GM19468 (cell line): ENCODE data around the gene MIDN.

Experiments
- ATAC-seq: cut with Tn5 transposase; IDR thresholded peaks from one replicate; pipeline ENCODE4 v1.9.1; 2021; ENCODE audit warnings: mild to moderate bottlenecking, moderate library complexity, moderate number of reproducible peaks; ENCODE audit not compliant: unreplicated experiment; ENCODE audit errors: extremely low read depth

The MIDN gene

GRCh38 chr19:1256646-1257474 lies 8.5 kb downstream of the MIDN start:
- ATAC-seq = no peak

- ATAC-seq = no peak
Measured at GRCh38 chr19:1257475-1258162, 9.2 kb downstream of the MIDN start.

- ATAC-seq = no peak
Measured at GRCh38 chr19:1258163-1258492, 9.7 kb downstream of the MIDN start.

- no peak for ATAC-seq
Measured at GRCh38 chr19:1258707-1259205, 10.4 kb downstream of the MIDN start.

DNA sequence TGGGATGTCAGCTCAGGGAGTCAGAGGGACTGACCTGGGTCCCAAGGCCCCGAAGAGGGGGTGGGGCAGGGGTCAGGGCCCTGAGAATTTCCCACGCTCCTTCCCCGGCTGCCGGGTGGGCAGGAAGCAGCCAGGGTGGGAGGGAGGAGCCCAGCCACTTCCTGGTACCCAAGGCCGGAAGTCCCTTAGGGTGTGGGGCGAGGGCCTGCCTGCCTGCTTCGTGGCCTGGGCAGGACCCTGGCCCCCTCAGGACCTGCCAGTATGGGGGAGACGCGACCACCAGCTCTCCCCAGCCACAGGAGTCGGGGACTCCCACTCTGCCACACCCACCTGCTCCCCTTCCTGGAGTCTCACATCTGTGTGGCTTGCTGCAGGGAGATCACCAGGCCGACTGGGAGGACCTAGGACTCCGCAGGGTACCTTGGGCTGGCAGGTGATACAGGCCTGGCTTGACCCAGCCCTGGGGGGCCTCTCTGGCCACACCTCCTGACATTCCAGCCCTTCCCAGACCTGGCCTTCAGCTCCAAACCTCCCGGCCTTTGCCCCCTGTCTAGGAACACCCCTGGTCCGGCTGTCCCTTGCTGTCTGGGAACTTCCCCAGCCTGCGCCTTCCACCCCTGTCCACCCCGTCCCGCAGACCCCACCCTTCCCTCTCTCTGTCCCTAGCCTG lies 11.0 kb downstream of the MIDN start:
- ATAC-seq = no peak

- no peak for ATAC-seq
Measured at GRCh38 chr19:1259876-1260748, 11.7 kb downstream of the MIDN start.

DNA sequence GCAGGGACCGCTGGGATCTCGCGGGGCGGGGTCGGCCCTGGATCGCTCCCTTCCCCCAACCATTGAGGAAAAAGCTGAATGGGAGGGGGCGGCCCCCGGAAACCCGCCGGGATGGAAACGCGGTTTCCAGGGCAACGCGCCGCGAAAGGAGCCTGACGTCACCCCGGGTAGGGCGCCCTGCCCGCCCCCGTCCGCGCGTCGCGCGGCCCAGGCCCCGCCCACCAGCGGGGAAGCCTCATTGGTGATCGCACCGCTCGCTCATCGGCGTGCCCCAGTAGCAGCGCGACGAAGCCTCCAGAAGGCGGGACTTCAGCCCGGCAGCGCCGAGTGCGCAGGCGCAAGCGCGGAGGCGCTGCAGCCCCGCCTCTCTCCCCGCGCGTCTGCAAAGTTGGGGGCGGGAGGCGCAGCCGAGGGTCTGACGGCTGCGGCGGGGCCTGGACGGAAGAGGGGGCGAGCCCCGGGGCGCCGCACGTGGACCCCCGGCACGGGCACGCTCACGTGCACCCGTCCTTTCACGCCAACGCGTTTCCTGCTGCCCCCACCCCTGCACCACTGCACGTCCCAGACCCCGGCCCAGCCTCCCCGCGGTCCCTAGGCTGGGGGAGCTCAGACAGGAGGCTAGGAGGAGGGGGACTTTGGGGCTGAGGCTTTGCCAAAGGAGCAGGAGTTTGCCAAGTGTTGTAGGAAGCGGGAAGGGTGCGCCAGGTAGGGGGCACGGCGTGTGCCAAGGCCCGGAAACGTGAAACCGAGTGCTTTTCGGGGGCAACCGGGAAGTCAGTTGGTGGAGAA lies 12.6 kb downstream of the MIDN start:
- peak; percentile 61 for ATAC-seq

DNA sequence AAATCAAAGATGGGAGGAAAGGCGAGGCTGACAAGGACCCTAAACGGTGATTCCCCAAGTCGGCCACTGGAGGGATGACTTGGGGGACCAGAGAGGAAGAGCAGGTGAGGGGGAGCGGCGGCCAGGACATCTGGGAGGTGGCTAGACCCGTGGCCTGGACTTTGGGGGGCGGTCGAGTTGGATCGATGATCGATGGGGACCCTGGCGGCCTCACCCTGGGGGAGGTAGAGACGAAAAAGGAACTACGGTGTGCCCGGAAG lies 13.1 kb downstream of the MIDN start:
- ATAC-seq = no peak

DNA sequence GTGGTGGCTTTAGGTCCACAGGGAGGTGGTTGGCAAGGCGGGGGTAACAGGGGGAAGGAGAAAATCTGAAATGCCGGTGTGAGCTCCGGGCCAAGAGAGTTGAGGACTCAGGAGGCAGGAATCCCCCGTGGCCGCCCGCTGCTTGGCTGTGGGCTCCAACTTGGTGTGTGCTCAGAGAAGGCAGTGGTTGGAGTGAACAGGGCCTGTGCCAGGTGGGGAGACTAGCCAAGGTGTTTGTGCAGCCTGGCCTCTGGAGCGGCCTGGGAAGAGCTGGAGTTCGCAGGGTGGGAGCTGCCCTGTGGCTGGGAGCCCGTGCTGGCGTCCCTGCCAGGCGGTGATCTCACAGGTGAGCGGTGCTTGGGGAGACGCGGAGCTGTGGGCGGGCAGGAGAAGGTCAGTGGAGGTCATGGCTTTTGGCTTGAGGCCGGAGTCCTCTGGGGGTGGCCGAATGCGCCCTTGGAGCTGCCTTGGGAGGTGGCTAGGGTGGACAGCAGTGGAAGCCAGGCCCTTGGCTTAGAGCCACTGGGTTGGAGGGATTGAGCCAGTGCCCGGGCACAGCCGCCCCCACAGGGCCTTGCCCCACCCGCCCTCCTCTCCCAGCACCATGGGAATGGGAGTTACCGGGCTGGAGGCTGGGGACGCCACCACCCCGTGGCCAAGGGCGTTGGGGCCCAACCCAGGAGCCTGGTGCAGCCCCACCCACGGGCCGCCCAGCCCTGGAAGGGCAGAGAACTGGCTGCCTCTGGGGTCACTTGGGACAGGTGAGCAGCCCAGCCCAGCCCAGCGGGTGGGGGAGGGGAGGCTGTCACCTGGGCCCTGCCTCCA lies 13.6 kb downstream of the MIDN start:
- ATAC-seq = no peak

DNA sequence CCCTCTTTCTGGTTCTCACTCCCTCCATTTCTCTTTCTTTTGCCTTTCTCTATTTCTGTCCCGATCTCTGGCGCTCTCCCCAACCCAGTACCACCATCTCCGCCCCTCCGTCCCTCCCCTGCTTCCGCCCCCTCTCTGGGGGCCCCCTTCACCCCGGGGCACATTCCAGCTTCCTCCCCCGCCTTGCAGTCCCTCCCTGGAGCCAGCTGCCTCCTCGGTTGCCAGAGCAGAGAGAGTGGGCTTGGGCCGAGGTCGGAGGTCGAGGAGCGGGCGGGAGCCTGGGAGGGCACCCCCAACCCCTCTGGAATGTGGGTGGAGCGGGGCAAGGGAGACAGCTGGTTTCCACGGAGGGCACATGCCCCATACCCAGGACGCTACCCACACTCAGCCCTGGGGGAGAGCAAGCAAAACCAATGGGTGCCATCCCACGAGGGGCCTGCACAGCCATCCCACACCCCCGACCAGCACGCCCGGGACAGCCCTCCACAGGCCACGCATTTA lies 14.3 kb downstream of the MIDN start:
- no peak for ATAC-seq

GRCh38 chr19:1263188-1263587 lies 14.8 kb downstream of the MIDN start:
- ATAC-seq = no peak

DNA sequence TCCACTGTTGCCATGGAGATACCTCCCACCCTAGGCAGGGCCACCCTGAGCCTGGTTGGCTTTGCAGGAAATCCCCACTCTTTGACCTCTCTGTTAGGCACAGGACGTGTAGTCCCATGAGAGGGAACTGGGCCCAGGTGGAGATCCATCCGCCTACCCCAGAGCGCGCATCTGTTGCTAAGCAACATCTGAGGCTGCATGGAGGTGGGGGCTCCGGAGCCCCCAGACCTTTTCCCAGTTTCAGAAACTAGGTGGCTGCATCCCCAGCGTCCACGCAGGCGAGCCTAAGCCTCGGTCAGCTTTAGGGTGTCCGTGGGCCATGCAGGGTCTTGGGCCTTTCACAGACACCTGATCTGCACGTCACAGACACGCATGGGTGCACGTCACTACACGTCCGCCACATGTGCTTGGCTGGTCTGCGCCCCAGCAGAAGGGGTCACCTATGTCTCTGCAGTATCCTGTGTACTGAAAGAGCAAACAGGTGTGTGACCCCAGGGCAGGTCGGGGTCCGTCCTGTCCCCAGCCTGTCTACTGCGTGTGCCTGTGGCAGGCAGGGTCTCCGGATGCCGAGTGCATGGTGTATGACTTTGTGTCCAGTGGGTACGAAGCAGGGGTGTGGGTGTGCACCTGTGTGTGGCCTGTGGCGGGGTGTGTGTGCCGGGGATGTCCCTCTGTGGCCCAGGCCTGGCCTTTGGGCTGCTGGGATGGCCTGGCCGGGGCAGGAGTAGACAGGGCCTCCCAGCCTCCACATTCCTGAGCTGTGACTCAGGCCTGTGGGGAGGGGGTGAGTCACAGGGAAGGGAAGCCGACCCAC lies 16.6 kb downstream of the MIDN start:
- ATAC-seq = no peak

- no peak for ATAC-seq
Measured at GRCh38 chr19:1265615-1266128, 17.3 kb downstream of the MIDN start.

DNA sequence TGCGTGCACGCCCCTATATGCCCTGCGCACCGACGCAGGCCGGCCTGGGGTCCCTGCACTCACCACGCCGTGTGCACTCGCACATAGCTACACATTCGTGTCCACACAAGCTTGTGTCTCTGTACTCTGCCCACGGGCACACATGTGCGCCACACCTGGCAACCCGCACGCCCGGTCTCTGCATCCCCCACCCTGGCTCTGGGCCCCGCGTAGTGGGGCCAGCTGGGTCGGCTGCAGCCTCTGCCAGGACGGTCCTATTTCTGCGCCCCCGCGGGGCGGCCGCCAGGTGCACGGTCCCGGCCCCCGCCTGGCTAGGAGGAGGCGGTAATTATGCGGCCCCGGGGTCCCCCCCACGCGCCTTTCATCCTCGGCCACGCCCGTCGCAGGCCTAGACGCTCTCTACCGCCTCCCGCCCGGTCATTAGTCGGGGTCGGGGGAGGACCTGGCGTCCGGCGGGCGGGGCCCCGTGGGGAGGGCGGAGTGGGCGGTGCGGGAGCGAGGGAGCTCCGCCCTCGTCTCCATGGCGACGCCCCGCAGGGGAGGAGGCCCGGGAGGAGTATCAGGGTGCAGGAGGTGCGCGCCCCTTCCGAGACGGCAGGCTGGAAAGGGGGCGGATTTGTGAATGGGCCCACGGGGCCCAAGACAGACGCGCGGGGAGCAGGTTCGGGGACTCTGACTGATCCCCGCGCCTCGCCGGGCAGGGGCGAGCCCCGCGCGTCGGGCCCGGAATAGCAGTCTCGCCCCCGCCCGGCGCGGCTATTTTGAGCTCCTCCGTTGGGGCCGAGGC lies 17.9 kb downstream of the MIDN start:
- no peak for ATAC-seq

DNA sequence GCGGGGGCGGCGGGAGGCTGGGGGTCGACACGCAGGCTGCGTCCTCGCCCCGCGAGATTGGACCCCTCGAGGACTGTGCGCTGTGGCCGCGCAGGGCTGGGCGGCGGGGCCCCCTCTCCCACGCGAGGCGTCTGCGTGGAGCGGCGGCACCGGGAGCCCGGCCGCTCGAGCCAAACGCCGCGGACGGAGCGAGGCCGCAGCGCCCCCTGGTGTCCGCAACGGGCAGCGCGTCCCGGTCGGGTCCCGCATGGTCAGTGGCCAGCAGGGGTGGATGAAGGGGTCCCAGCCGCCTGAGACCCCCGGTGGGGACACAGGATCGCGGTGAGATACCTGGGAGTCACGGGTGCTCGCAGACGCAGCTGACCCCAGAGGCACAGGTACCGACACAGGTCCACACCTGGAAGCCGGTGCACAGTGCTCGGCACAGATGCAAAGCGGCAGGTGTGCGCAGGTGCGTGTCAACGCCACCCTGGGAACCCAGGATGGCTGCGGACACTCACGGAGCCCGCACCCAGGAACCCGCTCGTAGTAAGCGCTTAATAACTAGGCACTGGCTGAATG lies 18.6 kb downstream of the MIDN start:
- ATAC-seq = no peak

GRCh38 chr19:1267477-1268225 lies 19.3 kb downstream of the MIDN start:
- ATAC-seq = no peak
